Natural killer cell treated with Interleukin-12 subunit alpha and Interleukin-12 subunit beta and Interleukin-15 and Interleukin-18, amount 100 ng/mL, for 72 hours (primary cell): ENCODE data around the gene PLXNA4. TPM values are rescaled to one million over a fixed set of nuclear protein-coding genes. Genes with fewer than 3 reads are reported as not detected.

Source experiments
- ATAC-seq, 2 donors: fragments of 150-1000 bp; cut with Tn5 transposase in 1 of 2; sonication (Bioruptor Pico), chemical (Tn5 transposase) in 1 of 2; 2 replicates each; pipeline ENCODE4 v1.10.0; 2021
- DNase-seq: peaks from one replicate; pipeline ENCODE4 v3.0.0; 2022; ENCODE audit warnings: low spot score
- H3K27ac Mint-ChIP-seq, 2 donors: 1 replicate in 1 of 2; 2 replicates in 1 of 2; pipeline ENCODE4 v1.8.0; 2022; ENCODE audit warnings: mixed read lengths in 2 of 2, mild to moderate bottlenecking in 1 of 2, moderate library complexity in 1 of 2
- H3K27me3 Mint-ChIP-seq, 2 donors: 1 replicate in 1 of 2; 2 replicates in 1 of 2; pipeline ENCODE4 v1.8.0; 2022; ENCODE audit warnings: mixed read lengths in 2 of 2
- H3K36me3 Mint-ChIP-seq: one replicate; pipeline ENCODE4 v1.8.0; 2022; ENCODE audit warnings: mixed read lengths
- H3K4me1 Mint-ChIP-seq, 2 donors: 1 replicate in 1 of 2; 2 replicates in 1 of 2; pipeline ENCODE4 v1.8.0; 2022; ENCODE audit warnings: low read depth in 2 of 2, mixed read lengths in 2 of 2, mild to moderate bottlenecking in 1 of 2
- H3K4me3 Mint-ChIP-seq: one replicate; pipeline ENCODE4 v1.8.0; 2022; ENCODE audit warnings: mixed read lengths
- H3K9me3 Mint-ChIP-seq: 2 replicates; pipeline ENCODE4 v1.8.0; 2022; ENCODE audit warnings: mixed read lengths
- total RNA-seq, 2 donors: library from RNA; stranded (reverse); gene quantifications; one replicate each; pipeline ENCODE4 v1.2.3, GENCODE V29; 2022

Gene PLXNA4
- total RNA-seq, 2 donors from 2014 or later, result 0.14 to 0.21 TPM

DNA sequence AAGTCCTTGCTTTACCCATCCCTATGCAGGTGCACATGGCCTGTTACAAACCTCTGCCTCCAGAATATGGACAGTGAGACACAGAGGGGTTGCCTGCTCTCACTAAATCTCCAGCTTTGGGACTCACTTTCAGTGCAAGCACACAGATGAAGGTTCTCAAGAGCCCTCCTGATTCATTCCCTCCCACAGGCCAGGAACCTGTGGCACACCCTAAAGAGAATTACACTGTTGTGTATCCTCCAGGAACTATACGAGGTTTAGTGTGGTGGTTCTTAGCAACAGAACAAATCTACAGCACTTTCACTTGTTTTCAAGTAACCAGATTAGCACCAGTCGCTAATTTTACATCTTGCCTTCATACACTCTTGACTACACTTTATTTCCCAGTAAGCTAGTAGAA is 192.3 kb downstream of the PLXNA4 start:
- H3K4me3 Mint-ChIP-seq, result no peak overlapping the region
- H3K4me1 Mint-ChIP-seq, result no peaks in the 10 kb centered on the region
- no peak overlapping the region for H3K27ac Mint-ChIP-seq
- DNase-seq, result no peak
- H3K27me3 Mint-ChIP-seq, result peaks cover 5 to 22% of the 10 kb centered on the region in 2 donors
- H3K36me3 Mint-ChIP-seq, result no peaks in the 10 kb centered on the region
- H3K9me3 Mint-ChIP-seq, result no peaks in the 10 kb centered on the region
- ATAC-seq, result no peak

- H3K27ac Mint-ChIP-seq, result no peak overlapping the region
- no peaks in the 10 kb centered on the region for H3K9me3 Mint-ChIP-seq
- H3K4me1 Mint-ChIP-seq, result no peaks in the 10 kb centered on the region
- ATAC-seq, result no peak
- H3K4me3 Mint-ChIP-seq, result no peak overlapping the region
- DNase-seq, result no peak
- no peaks in the 10 kb centered on the region for H3K36me3 Mint-ChIP-seq
- H3K27me3 Mint-ChIP-seq, result peaks cover 6 to 22% of the 10 kb centered on the region in 2 donors
These were observed 194.4 kb downstream of the PLXNA4 start for GRCh38 chr7:132381742-132382472.

DNA sequence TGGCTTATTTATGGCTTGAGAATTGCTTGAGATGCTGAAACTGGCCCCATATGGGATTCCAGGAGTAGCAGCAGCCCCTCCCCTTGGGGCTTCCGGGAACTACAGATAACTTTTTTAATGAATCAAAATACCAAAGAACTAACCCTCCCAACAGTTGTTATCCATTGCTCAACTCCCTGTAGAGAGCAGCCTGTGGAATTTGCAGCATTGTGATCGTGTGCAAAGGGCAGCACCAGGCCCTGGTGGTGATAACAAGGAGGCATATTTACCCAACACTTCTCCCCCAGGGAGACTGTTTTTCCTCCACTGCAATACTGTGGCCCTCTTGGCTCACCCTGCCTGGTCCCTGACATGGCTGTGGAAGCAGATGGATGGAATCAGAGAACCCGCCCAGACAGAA is 196.2 kb downstream of the PLXNA4 start:
- Mint-ChIP-seq H3K27me3 (peaks cover 12 to 22% of the 10 kb centered on the region in 2 donors), H3K27ac (no peak overlapping the region), H3K4me1 (no peaks in the 10 kb centered on the region)

DNA sequence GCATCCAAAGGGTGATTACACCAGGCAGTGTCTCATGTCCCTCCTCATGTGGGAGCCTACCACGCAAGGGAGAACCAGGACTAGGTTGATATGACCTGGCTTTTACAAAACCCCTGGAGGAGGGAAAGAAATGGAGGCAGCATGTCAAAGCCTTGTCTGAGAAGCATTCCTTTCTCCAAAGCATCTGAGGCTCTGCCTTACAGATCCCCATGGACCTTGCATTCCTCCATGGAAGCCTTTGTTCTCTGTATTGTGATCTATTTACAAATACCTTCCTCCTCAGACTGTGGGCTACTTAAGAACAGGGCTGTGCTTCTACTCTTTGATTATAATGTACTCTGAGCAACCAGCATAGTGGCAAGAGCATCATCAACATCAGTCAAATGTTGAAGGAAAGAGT is 197.0 kb downstream of the PLXNA4 start:
- Mint-ChIP-seq H3K27me3 (peaks cover 9 to 22% of the 10 kb centered on the region in 2 donors), H3K9me3 (no peaks in the 10 kb centered on the region), H3K36me3 (no peaks in the 10 kb centered on the region)

More for the DNA sequence above, 196.2 kb downstream of the PLXNA4 start:
- DNase-seq (no peak), ATAC-seq (no peak)
- H3K9me3 Mint-ChIP-seq, result no peaks in the 10 kb centered on the region
- H3K4me3 Mint-ChIP-seq, result no peak overlapping the region
- H3K36me3 Mint-ChIP-seq, result no peaks in the 10 kb centered on the region

DNA sequence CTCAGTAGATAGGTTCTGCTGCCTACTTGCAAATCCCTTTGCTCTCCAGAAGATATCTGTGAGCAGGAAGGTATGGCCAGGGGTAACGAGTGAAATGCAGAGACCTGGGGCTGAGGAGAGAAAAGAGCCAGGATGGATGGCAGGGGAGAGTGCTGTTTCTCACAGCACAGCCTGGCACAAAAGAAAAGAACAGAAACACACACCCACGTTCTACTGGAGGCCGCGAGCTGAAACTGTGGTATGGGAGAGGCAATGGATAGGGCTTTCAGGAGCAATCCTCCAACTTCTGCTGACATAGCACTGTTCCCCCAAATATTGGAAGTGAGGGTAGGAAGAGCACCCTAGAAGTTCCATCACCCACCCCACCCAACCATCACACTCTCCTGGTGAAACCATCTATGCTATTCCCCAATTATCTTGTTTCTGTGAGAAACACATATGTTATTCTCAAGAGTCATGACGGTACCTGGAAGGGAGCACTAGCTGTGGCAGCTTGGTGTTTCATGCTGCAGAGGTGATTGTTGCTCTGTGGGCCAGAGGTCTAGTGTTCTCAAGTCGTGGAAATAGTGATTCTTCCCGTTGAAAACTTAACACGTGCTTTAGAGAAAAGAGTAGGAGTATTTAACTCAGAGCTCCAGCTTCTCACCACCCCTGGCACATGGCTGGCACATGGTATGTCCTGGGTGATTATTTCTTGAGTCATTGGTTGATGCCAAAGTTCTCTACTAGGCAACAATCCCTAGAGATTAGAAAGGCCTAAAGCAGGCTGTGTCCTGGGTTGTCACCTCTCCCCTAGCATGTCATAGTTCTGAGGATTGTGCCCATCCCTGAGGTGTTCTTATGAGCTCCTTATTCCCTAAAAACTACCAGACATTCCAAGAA is 198.3 kb downstream of the PLXNA4 start:
- Mint-ChIP-seq H3K27ac (no peak overlapping the region), H3K9me3 (no peaks in the 10 kb centered on the region), H3K4me3 (no peak overlapping the region), H3K4me1 (no peaks in the 10 kb centered on the region), H3K27me3 (peaks cover 9 to 15% of the 10 kb centered on the region in 2 donors), H3K36me3 (no peaks in the 10 kb centered on the region)
- no peak for ATAC-seq
- DNase-seq, result no peak

More for the DNA sequence above, 197.0 kb downstream of the PLXNA4 start:
- H3K4me1 Mint-ChIP-seq, result no peaks in the 10 kb centered on the region
- no peak for DNase-seq
- no peak overlapping the region for H3K27ac Mint-ChIP-seq
- ATAC-seq, result no peak
- H3K4me3 Mint-ChIP-seq, result no peak overlapping the region

GRCh38 chr7:132377015-132377414 is 199.3 kb downstream of the PLXNA4 start:
- ATAC-seq, result no peak
- Mint-ChIP-seq H3K4me3 (no peak overlapping the region), H3K36me3 (no peaks in the 10 kb centered on the region), H3K27me3 (peaks cover 6 to 9% of the 10 kb centered on the region in 2 donors), H3K4me1 (no peaks in the 10 kb centered on the region), H3K27ac (no peak overlapping the region), H3K9me3 (no peaks in the 10 kb centered on the region)
- DNase-seq, result no peak

- Mint-ChIP-seq H3K9me3 (no peaks in the 10 kb centered on the region), H3K27ac (no peak overlapping the region), H3K4me1 (no peaks in the 10 kb centered on the region), H3K36me3 (no peaks in the 10 kb centered on the region), H3K4me3 (no peak overlapping the region), H3K27me3 (peaks cover under 1 to 6% of the 10 kb centered on the region in 2 donors)
- DNase-seq, result no peak
- ATAC-seq, result no peak
These were observed 199.8 kb downstream of the PLXNA4 start for GRCh38 chr7:132376361-132377013.

GRCh38 chr7:132373879-132374278 is 202.4 kb downstream of the PLXNA4 start:
- peaks cover 0 to 3% of the 10 kb centered on the region in 2 donors for H3K4me1 Mint-ChIP-seq
- peaks cover 5 to 9% of the 10 kb centered on the region in 2 donors for H3K27me3 Mint-ChIP-seq
- DNase-seq (no peak), ATAC-seq (no peak)
- no peak overlapping the region for H3K4me3 Mint-ChIP-seq
- H3K9me3 Mint-ChIP-seq, result no peaks in the 10 kb centered on the region
- no peak overlapping the region for H3K27ac Mint-ChIP-seq
- H3K36me3 Mint-ChIP-seq, result no peaks in the 10 kb centered on the region

GRCh38 chr7:132373041-132373440 is 203.2 kb downstream of the PLXNA4 start:
- H3K4me1 Mint-ChIP-seq, result peaks cover 0 to 3% of the 10 kb centered on the region in 2 donors
- no peaks in the 10 kb centered on the region for H3K36me3 Mint-ChIP-seq
- no peak overlapping the region for H3K4me3 Mint-ChIP-seq
- no peak for ATAC-seq
- no peaks in the 10 kb centered on the region for H3K9me3 Mint-ChIP-seq
- no peak for DNase-seq
- H3K27me3 Mint-ChIP-seq, result peaks cover 10% of the 10 kb centered on the region in 2 donors
- H3K27ac Mint-ChIP-seq, result no peak overlapping the region

DNA sequence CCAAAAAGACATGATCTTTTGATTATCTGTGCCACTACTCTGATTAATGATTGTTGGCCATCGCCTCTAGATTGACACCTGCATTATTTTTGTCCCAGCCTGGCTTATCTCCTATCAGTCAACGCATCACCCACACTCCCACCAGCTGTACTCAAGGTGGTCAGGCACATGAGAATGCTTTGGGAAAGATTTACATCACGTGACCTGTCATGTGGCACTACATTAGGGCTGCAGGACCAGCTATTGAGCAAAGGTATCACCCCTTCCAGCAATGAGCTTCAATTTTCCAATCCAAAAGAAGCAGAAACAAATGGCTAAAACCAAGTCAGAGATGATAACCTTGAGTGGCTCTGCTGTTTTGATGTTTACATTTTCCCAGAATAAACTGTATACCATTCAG is 204.3 kb downstream of the PLXNA4 start:
- Mint-ChIP-seq H3K9me3 (no peaks in the 10 kb centered on the region), H3K27me3 (peaks cover 14 to 20% of the 10 kb centered on the region in 2 donors), H3K4me3 (no peak overlapping the region), H3K36me3 (no peaks in the 10 kb centered on the region), H3K27ac (no peak overlapping the region), H3K4me1 (peaks cover 0 to 3% of the 10 kb centered on the region in 2 donors)
- ATAC-seq (no peak), DNase-seq (no peak)

- H3K27me3 Mint-ChIP-seq, result peaks cover 18 to 24% of the 10 kb centered on the region in 2 donors
- H3K9me3 Mint-ChIP-seq, result no peaks in the 10 kb centered on the region
- ATAC-seq (no peak), DNase-seq (peak; percentile 40)
- H3K36me3 Mint-ChIP-seq, result no peaks in the 10 kb centered on the region
- H3K4me1 Mint-ChIP-seq, result peaks cover 0 to 3% of the 10 kb centered on the region in 2 donors
- no peak overlapping the region for H3K4me3 Mint-ChIP-seq
- H3K27ac Mint-ChIP-seq, result no peak overlapping the region
These were observed 207.9 kb downstream of the PLXNA4 start for GRCh38 chr7:132368246-132368900.

DNA sequence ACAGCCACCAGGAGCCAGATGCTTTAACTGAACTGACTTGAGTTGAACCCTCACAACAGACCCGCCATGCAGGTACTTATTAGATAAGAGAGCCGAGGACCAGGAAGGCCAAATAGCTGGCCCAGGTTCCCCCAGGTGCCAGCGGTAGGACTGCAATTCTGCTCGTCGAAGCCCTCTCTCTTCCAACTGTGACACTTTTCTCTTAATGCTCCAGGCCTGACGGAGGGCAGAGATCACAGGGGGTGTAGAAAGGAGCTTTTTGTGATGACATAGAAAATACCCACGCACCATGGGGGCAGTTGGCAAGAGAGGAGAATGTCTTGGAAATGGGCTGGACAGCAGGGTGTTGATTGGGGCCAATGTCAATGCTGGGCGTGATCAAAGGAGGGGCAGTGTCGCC is 208.5 kb downstream of the PLXNA4 start:
- DNase-seq (peak; percentile 51), ATAC-seq (no peak)
- Mint-ChIP-seq H3K4me3 (no peak overlapping the region), H3K4me1 (peaks cover 0 to 3% of the 10 kb centered on the region in 2 donors), H3K27ac (no peak overlapping the region), H3K27me3 (peaks cover 20 to 28% of the 10 kb centered on the region in 2 donors), H3K9me3 (no peaks in the 10 kb centered on the region), H3K36me3 (no peaks in the 10 kb centered on the region)

GRCh38 chr7:132367004-132367403 is 209.3 kb downstream of the PLXNA4 start:
- DNase-seq (no peak), ATAC-seq (no peak)
- Mint-ChIP-seq H3K9me3 (no peaks in the 10 kb centered on the region), H3K4me3 (no peak overlapping the region), H3K4me1 (peaks cover 0 to 3% of the 10 kb centered on the region in 2 donors), H3K27ac (no peak overlapping the region), H3K36me3 (no peaks in the 10 kb centered on the region), H3K27me3 (peaks cover 20 to 28% of the 10 kb centered on the region in 2 donors)
